ENCODE results near the gene PLEKHA7. TPM values are rescaled to one million over a fixed set of nuclear protein-coding genes. Genes with fewer than 3 reads are reported as not detected.

Gene PLEKHA7
- total and polyA plus RNA-seq, 2 of the 4 experiments (the other 2 are of a cell fraction), result 0.12 TPM; not detected in 1

GRCh38 chr11:16776711-16777612 lies 237.3 kb downstream of the PLEKHA7 start:
- TF ChIP-seq MAZ (IDR thresholded peaks at IDR 0.05; ENCODE audit: borderline replicate concordance, low read depth, low read length) (no peak), RCOR1 (IDR thresholded peaks at IDR 0.05; ENCODE audit: insufficient replicate concordance, low read length) (no peak), ELK1 (IDR thresholded peaks at IDR 0.05; ENCODE audit: borderline replicate concordance, low read depth, low read length) (no peak), BHLHE40 (IDR thresholded peaks at IDR 0.05; ENCODE audit: low read depth, low read length) (no peak), RAD21 (IDR thresholded peaks at IDR 0.05; ENCODE audit: low read length) (no peak), MAFK (IDR thresholded peaks at IDR 0.05; ENCODE audit: low read depth, low read length) (no peak), MXI1 (IDR thresholded peaks at IDR 0.05; ENCODE audit: borderline replicate concordance, low read depth, low read length) (no peak), USF2 (IDR thresholded peaks at IDR 0.05; ENCODE audit: low read depth, low read length) (no peak), CHD1 (IDR thresholded peaks at IDR 0.05; ENCODE audit: low read depth, low read length) (no peak)
- peak overlapping the region; percentile 73 for H2AFZ ChIP-seq (replicated peaks; ENCODE audit: low read length, poor library complexity)
- H3K36me3 ChIP-seq (ENCODE audit: control insufficient read depth, insufficient read depth, low read length), result no peaks in the 10 kb centered on the region
- no peak overlapping the region for H3K56ac ChIP-seq (ENCODE audit: extremely low read depth, insufficient read depth, low read length)
- H4K91ac ChIP-seq (ENCODE audit: insufficient read depth, low read depth, low read length), result no peak overlapping the region
- no peaks in the 10 kb centered on the region for H4K20me1 ChIP-seq (ENCODE audit: insufficient read depth, low read length)
- dilution Hi-C loops (cut with HindIII; ENCODE audit: low sequenced_read_pairs, unreplicated experiment), result no loop called here
- ATAC-seq (ENCODE audit: low read depth), result no peak
- no peak overlapping the region for H3K9ac ChIP-seq (ENCODE audit: low read depth, low read length)
- no peak overlapping the region for H3K27ac ChIP-seq (ENCODE audit: insufficient read depth, low read length)
- no peak overlapping the region for H2BK5ac ChIP-seq (ENCODE audit: low read depth, low read length, poor library complexity, severe bottlenecking)
- no peaks in the 10 kb centered on the region for H3K9me1 ChIP-seq (ENCODE audit: insufficient read depth, low read length)
- ChIA-PET POLR2A (ENCODE audit: unreplicated experiment) (interaction anchor here (0.6 kb wide), 1 partner anchor 283 kb away, joined by 5 read pairs; no protein-coding TSS in a partner anchor), CTCF (interaction anchor here (0.6 kb wide), 1 partner anchor 11 kb away, joined by 3 read pairs; no protein-coding TSS in a partner anchor)
- H3K23ac ChIP-seq (ENCODE audit: low read depth, low read length), result no peak overlapping the region
- no CpG with 5 or more reads among the region's 14 CpGs for WGBS, 2 experiments (ENCODE audit: extremely low coverage in 2 of 2, insufficient read length in 1 of 2)
- H2BK120ac ChIP-seq (ENCODE audit: low read depth, low read length), result no peak overlapping the region
- no TSS peak for BruUV-seq (replicated peaks)
- intact Hi-C loops (cut with micrococcal nuclease), result no loop called here
- no peaks in the 10 kb centered on the region for H3K79me1 ChIP-seq (ENCODE audit: low read depth in 1 of 2, low read length in 2 of 2)
- H3K4me1 ChIP-seq (ENCODE audit: control insufficient read depth, insufficient read depth, low read length), result no peaks in the 10 kb centered on the region; the same call in 1 of the 2 replicates
- no peak overlapping the region for H3K4ac ChIP-seq (ENCODE audit: low read depth, low read length)
- no peak overlapping the region for H2BK20ac ChIP-seq (ENCODE audit: low read depth, low read length)
- no peak overlapping the region for H3K18ac ChIP-seq (ENCODE audit: low read depth, low read length)
- H2AK9ac ChIP-seq (replicated peaks; ENCODE audit: low read depth, low read length, poor library complexity), result no peak overlapping the region
- H3K9me3 ChIP-seq (ENCODE audit: control insufficient read depth, insufficient read depth, low read length), result no peaks in the 10 kb centered on the region
- H2AK5ac ChIP-seq (ENCODE audit: low read depth, low read length), result no peak overlapping the region
- no peak overlapping the region for H3K4me3 ChIP-seq (ENCODE audit: insufficient read depth, low read depth, low read length)
- in situ Hi-C loops (cut with MboI; ENCODE audit: low sequenced_read_pairs), result no loop called here
- no peak overlapping the region for H4K5ac ChIP-seq (ENCODE audit: low read depth, low read length)
- no peak overlapping the region for H4K8ac ChIP-seq (ENCODE audit: low read depth in 2 of 2, low read length in 2 of 2)
- no peak overlapping the region for H3K14ac ChIP-seq (replicated peaks; ENCODE audit: low read depth, low read length)
- no peak overlapping the region for H3K4me2 ChIP-seq (ENCODE audit: low read depth, low read length)
- peaks cover 26% of the 10 kb centered on the region; the same call in 1 of the 2 replicates for H3K27me3 ChIP-seq (ENCODE audit: control insufficient read depth, insufficient read depth, low read length)
- DNase-seq, result peak; percentile 25
- no peak overlapping the region for H2BK15ac ChIP-seq (ENCODE audit: low read depth, low read length)
